HCT116 (cell line): ENCODE measurements around the gene AUTS2. TPM values are rescaled to one million over a fixed set of nuclear protein-coding genes. Genes with fewer than 3 reads are reported as not detected.

Experiments used
- ATAC-seq: fragments of 200-7000 bp; cut with Tn5 transposase; 2 replicates; pipeline ENCODE4 v1.9.1; 2020; ENCODE audit warnings: mild to moderate bottlenecking, moderate library complexity
- BruUV-seq: library from RNA; stranded (reverse); fragments of 400-500 nt; replicated peaks from 2 replicates; lab custom pipeline; 2021; lab: Mats Ljungman, UMichigan
- CTCF ChIA-PET: fragments of 300-600 bp; sonication (Branson Sonifier 250); formaldehyde crosslinking; loops from one replicate; lab custom pipeline; 2021; ENCODE audit warnings: antibody characterized with exemption; lab: Charles Lee
- POLR2A ChIA-PET: fragments of 300-600, 350-600 bp; sonication (Branson Sonifier 250); formaldehyde crosslinking; loops from one replicate; lab custom pipeline; 2021; ENCODE audit warnings: antibody characterized with exemption; lab: Charles Lee
- RAD21 ChIA-PET, 2 experiments: fragments of 300-600 bp; sonication (Branson Sonifier 250); formaldehyde crosslinking; loops; one replicate each; lab custom pipeline; 2023; ENCODE audit warnings: low total read pairs in 2 of 2; ENCODE audit not compliant: uncharacterized antibody in 2 of 2, unreplicated experiment in 2 of 2, low non-redundant PET in 1 of 2; lab: Charles Lee
- DNase-seq: peaks from one replicate; pipeline ENCODE4 v3.0.0-alpha.2; 2010; ENCODE audit warnings: low read depth, low spot score
- H2AFZ ChIP-seq: fragments of 200-600 bp; shearing (Covaris generic), sonication (generic); 2 replicates; pipeline ENCODE4 v1.6.1; 2017; ENCODE audit warnings: low read depth, mixed run types, mixed read lengths, antibody characterized with exemption, low read length; ENCODE audit not compliant: poor library complexity, severe bottlenecking
- H3K27ac ChIP-seq: 2 replicates; pipeline ENCODE4 v1.5.1; 2012; ENCODE audit warnings: low read depth, low read length
- H3K27me3 ChIP-seq: fragments of 200-600 bp; sonication (generic); 2 replicates; pipeline ENCODE4 v1.6.1; 2016; ENCODE audit warnings: mixed run types, low read length, mixed read lengths; ENCODE audit not compliant: insufficient read depth
- H3K36me3 ChIP-seq, 2 experiments: fragments of 200-500 bp in 1 of 2; fragments of 200-600 bp in 1 of 2; sonication (Bioruptor generic) in 1 of 2; sonication (generic) in 1 of 2; 2 replicates each; pipeline versions ENCODE4 v1.5.1 to v1.6.1; 2014 to 2016; ENCODE audit warnings: low read length in 2 of 2, inconsistent platforms in 1 of 2, mixed read lengths in 1 of 2, mixed run types in 1 of 2; ENCODE audit not compliant: insufficient read depth in 2 of 2, control insufficient read depth in 1 of 2
- H3K4me1 ChIP-seq, 2 experiments: fragments of 200-600 bp in 1 of 2; sonication (generic) in 1 of 2; 2 replicates each; pipeline versions ENCODE4 v1.5.1 to v1.6.1; 2012 to 2017; ENCODE audit warnings: low read length in 2 of 2, inconsistent platforms in 1 of 2, mild to moderate bottlenecking in 1 of 2, mixed read lengths in 1 of 2, mixed run types in 1 of 2, moderate library complexity in 1 of 2; ENCODE audit not compliant: insufficient read depth in 2 of 2, control insufficient read depth in 1 of 2
- H3K4me2 ChIP-seq: fragments of 200-600 bp; sonication (generic); 2 replicates; pipeline ENCODE4 v1.6.1; 2017; ENCODE audit warnings: mixed run types, low read length, mixed read lengths
- H3K4me3 ChIP-seq, 2 experiments: fragments of 200-600 bp in 1 of 2; sonication (generic) in 1 of 2; replicated peaks in 1 of 2; 2 replicates each; pipeline ENCODE4 v1.5.1; 2011 to 2016; ENCODE audit warnings: low read length in 2 of 2, control low read depth in 1 of 2, low read depth in 1 of 2, mild to moderate bottlenecking in 1 of 2, mixed read lengths in 1 of 2, mixed run types in 1 of 2
- H3K79me2 ChIP-seq: fragments of 200-600 bp; sonication (generic); 2 replicates; pipeline ENCODE4 v1.6.1; 2017; ENCODE audit warnings: mild to moderate bottlenecking, mixed run types, low read length, moderate library complexity, mixed read lengths; ENCODE audit not compliant: insufficient read depth
- H3K9ac ChIP-seq: fragments of 200-600 bp; sonication (generic); 2 replicates; pipeline ENCODE4 v1.6.1; 2016; ENCODE audit warnings: low read length, mixed read lengths
- H3K9me2 ChIP-seq: fragments of 200-600 bp; sonication (generic), shearing (Covaris generic); 2 replicates; pipeline ENCODE4 v1.6.1; 2017; ENCODE audit warnings: mixed run types, mild to moderate bottlenecking, moderate library complexity; ENCODE audit not compliant: insufficient read depth
- H3K9me3 ChIP-seq, 2 experiments: fragments of 200-500 bp in 1 of 2; fragments of 200-600 bp in 1 of 2; sonication (Bioruptor generic) in 1 of 2; sonication (generic) in 1 of 2; 2 replicates each; pipeline ENCODE4 v1.6.1; 2014 to 2017; ENCODE audit warnings: low read length in 2 of 2, mixed read lengths in 2 of 2, inconsistent platforms in 1 of 2, low read depth in 1 of 2, mild to moderate bottlenecking in 1 of 2, mixed run types in 1 of 2, moderate library complexity in 1 of 2; ENCODE audit not compliant: control insufficient read depth in 1 of 2, insufficient read depth in 1 of 2
- H4K20me1 ChIP-seq: fragments of 200-600 bp; sonication (generic), shearing (Covaris generic); 2 replicates; pipeline ENCODE4 v1.6.1; 2017; ENCODE audit warnings: mixed run types, mild to moderate bottlenecking, moderate library complexity; ENCODE audit not compliant: insufficient read depth
- CBX3 ChIP-seq: IDR thresholded peaks from 2 replicates; pipeline ENCODE4 v1.6.1; 2012; ENCODE audit warnings: low read depth
- CEBPB ChIP-seq: IDR thresholded peaks from 2 replicates; pipeline ENCODE4 v1.6.1; 2012; ENCODE audit warnings: low read depth
- CTCF ChIP-seq, 3 experiments: fragments of 200-600 bp in 1 of 3; sonication (generic) in 1 of 3; IDR thresholded peaks in 2 of 3; conservative IDR thresholded peaks in 1 of 3; 2 replicates each; pipeline ENCODE4 v1.5.1; 2012 to 2017; ENCODE audit warnings: low read depth in 2 of 3, low read length in 2 of 3, antibody characterized with exemption in 1 of 3, borderline replicate concordance in 1 of 3, control low read depth in 1 of 3, mild to moderate bottlenecking in 1 of 3, mixed read lengths in 1 of 3, mixed run types in 1 of 3, moderate library complexity in 1 of 3; ENCODE audit not compliant: insufficient read depth in 1 of 3
- EGR1 ChIP-seq: IDR thresholded peaks from 2 replicates; pipeline ENCODE4 v1.6.1; 2012; ENCODE audit warnings: low read depth
- ELF1 ChIP-seq: IDR thresholded peaks from 2 replicates; pipeline ENCODE4 v1.6.1; 2012; ENCODE audit warnings: low read depth, borderline replicate concordance
- EZH2 ChIP-seq: fragments of 200-600 bp; sonication (generic); IDR thresholded peaks from 2 replicates; pipeline ENCODE4 v1.6.1; 2017; ENCODE audit warnings: antibody characterized with exemption, mixed run types
- EZH2phosphoT487 ChIP-seq: fragments of 200-600 bp; IDR thresholded peaks from 2 replicates; pipeline ENCODE4 v1.6.1; 2018; ENCODE audit warnings: antibody characterized with exemption, borderline replicate concordance
- FOSL1 ChIP-seq: IDR thresholded peaks from 2 replicates; pipeline ENCODE4 v1.6.1; 2012; ENCODE audit warnings: low read depth
- MAX ChIP-seq: IDR thresholded peaks from 2 replicates; pipeline ENCODE4 v1.6.1; 2012
- POLR2A ChIP-seq: IDR thresholded peaks from 2 replicates; pipeline ENCODE4 v1.7.0; 2011; ENCODE audit warnings: borderline replicate concordance; ENCODE audit not compliant: insufficient read depth, insufficient read length; ENCODE audit errors: extremely low read depth
- RAD21 ChIP-seq: IDR thresholded peaks from 2 replicates; pipeline ENCODE4 v1.6.1; 2012; ENCODE audit warnings: low read depth, mild to moderate bottlenecking
- REST ChIP-seq: IDR thresholded peaks from 2 replicates; pipeline ENCODE4 v1.6.1; 2012; ENCODE audit warnings: low read depth
- SIN3A ChIP-seq: IDR thresholded peaks from 2 replicates; pipeline ENCODE4 v1.6.1; 2012; ENCODE audit warnings: low read depth
- SP1 ChIP-seq: IDR thresholded peaks from 2 replicates; pipeline ENCODE4 v1.6.1; 2012; ENCODE audit warnings: low read depth
- SRF ChIP-seq: IDR thresholded peaks from 2 replicates; pipeline ENCODE4 v1.6.1; 2012; ENCODE audit warnings: low read depth
- TCF7L2 ChIP-seq: IDR thresholded peaks from 2 replicates; pipeline ENCODE4 v1.7.0; 2011; ENCODE audit warnings: borderline replicate concordance, inconsistent platforms; ENCODE audit not compliant: insufficient read depth, insufficient read length; ENCODE audit errors: extremely low read depth
- YY1 ChIP-seq: IDR thresholded peaks from 2 replicates; pipeline ENCODE4 v1.6.1; 2011; ENCODE audit warnings: low read length, low read depth, moderate library complexity, mild to moderate bottlenecking; ENCODE audit not compliant: insufficient replicate concordance; ENCODE audit errors: extremely low read depth
- ZBTB33 ChIP-seq: IDR thresholded peaks from 2 replicates; pipeline ENCODE4 v1.6.1; 2011; ENCODE audit warnings: mild to moderate bottlenecking, low read length, moderate library complexity; ENCODE audit not compliant: insufficient replicate concordance; ENCODE audit errors: extremely low read depth
- ZFX ChIP-seq: fragments of 450-650 bp; IDR thresholded peaks from 2 replicates; pipeline ENCODE4 v1.6.1; 2017
- intact Hi-C: fragments of 100-400 bp; cut with micrococcal nuclease; formaldehyde crosslinking; loops from 2 replicates; pipeline ENCODE4 v1.10.0; 2022
- total RNA-seq: library from RNA; stranded (reverse); gene quantifications from one replicate; pipeline ENCODE4 v1.2.1, GENCODE V29; 2021; ENCODE audit not compliant: unreplicated experiment

Gene AUTS2
- total RNA-seq, 1 experiment from 2014 or later = 0.93 TPM

GRCh38 chr7:69880840-69881239 lies 282.6 kb downstream of the AUTS2 start:
- Histone ChIP-seq H3K9ac (no peak overlapping the region), H3K4me1 (no peaks in the 10 kb centered on the region), H3K9me2 (no peaks in the 10 kb centered on the region), H3K27me3 (no peaks in the 10 kb centered on the region), H2AFZ (no peak overlapping the region), H4K20me1 (no peaks in the 10 kb centered on the region), H3K36me3 (no peaks in the 10 kb centered on the region), H3K4me3 (no peak overlapping the region), H3K4me2 (no peak overlapping the region), H3K9me3 (peaks cover 3 to 17% of the 10 kb centered on the region in 2 experiments; a peak in 2 of 4 replicates)
- DNase-seq (no peak), ATAC-seq (no peak)
- no TSS peak for BruUV-seq
- RAD21 ChIA-PET = no interaction called here
- CTCF ChIA-PET = no interaction called here
- intact Hi-C loops = no loop called here
- TF ChIP-seq FOSL1 (no peak), POLR2A (no peak), REST (no peak), EGR1 (no peak), ZFX (no peak), EZH2phosphoT487 (no peak), RAD21 (no peak), MAX (no peak), SIN3A (no peak), YY1 (no peak), CBX3 (no peak), EZH2 (no peak), CEBPB (no peak), ELF1 (no peak), CTCF (IDR thresholded peaks at IDR 0.05 in 2 of 3, conservative IDR thresholded peaks at IDR 0.05 in 1 of 3; ENCODE audit: borderline replicate concordance in 1 of 3, insufficient read depth in 1 of 3, low read depth in 2 of 3, low read length in 2 of 3) (no peak), SP1 (no peak), TCF7L2 (no peak), ZBTB33 (no peak), SRF (no peak)
- TF ChIP-seq, all 23 proteins: peak for 0
- Histone ChIP-seq H3K27ac (no peak overlapping the region), H3K79me2 (no peaks in the 10 kb centered on the region)
- POLR2A ChIA-PET = no interaction called here
